ENCODE results near the gene RGS6.

- TF ChIP-seq ARNT (IDR thresholded peaks at IDR 0.05) (no peak), TARDBP (IDR thresholded peaks at IDR 0.05) (no peak), CTBP1 (IDR thresholded peaks at IDR 0.05; ENCODE audit: borderline replicate concordance) (no peak)
Observed at GRCh38 chr14:72111911-72112310, 179.7 kb downstream of the RGS6 start.
